Measurements from ENCODE around the gene HS6ST1.

Gene HS6ST1

GRCh38 chr2:128310094-128310716 lies 8.5 kb downstream of the HS6ST1 start:
- no peak for TF ChIP-seq CTCF (conservative IDR thresholded peaks at IDR 0.05)
- H3K27ac ChIP-seq: peak overlapping the region; percentile 7; the same call in 1 of the 2 replicates

GRCh38 chr2:128309280-128310093 lies 9.2 kb downstream of the HS6ST1 start:
- TF ChIP-seq CTCF (conservative IDR thresholded peaks at IDR 0.05): no peak
- H3K27ac ChIP-seq: peak overlapping the region; percentile 7; the same call in 1 of the 2 replicates

GRCh38 chr2:128308889-128309279 lies 9.8 kb downstream of the HS6ST1 start:
- no peak for TF ChIP-seq CTCF (conservative IDR thresholded peaks at IDR 0.05)
- peak overlapping the region; percentile 7; the same call in 1 of the 2 replicates for H3K27ac ChIP-seq

GRCh38 chr2:128308284-128308731 lies 10.4 kb downstream of the HS6ST1 start:
- no peak for TF ChIP-seq CTCF (conservative IDR thresholded peaks at IDR 0.05)

GRCh38 chr2:128307595-128307994 lies 11.1 kb downstream of the HS6ST1 start:
- no peak overlapping the region for H3K27ac ChIP-seq
- no peak for TF ChIP-seq CTCF (conservative IDR thresholded peaks at IDR 0.05)

More at GRCh38 chr2:128308284-128308731, 10.4 kb downstream of the HS6ST1 start:
- H3K27ac ChIP-seq: no peak overlapping the region

- no peak for TF ChIP-seq CTCF (conservative IDR thresholded peaks at IDR 0.05)
- no peak overlapping the region; the same call in 1 of the 2 replicates for H3K27ac ChIP-seq
Observed at GRCh38 chr2:128306931-128307460, 11.7 kb downstream of the HS6ST1 start.

Measured in VCaP (cell line).